ENCODE results near the gene RYR1.

GRCh38 chr19:38420935-38421334 is 12.6 kb upstream of the RYR1 start:
- TF ChIP-seq CTCF (IDR thresholded peaks at IDR 0.05; ENCODE audit: poor library complexity) (no peak), EZH2 (IDR thresholded peaks at IDR 0.05; ENCODE audit: borderline replicate concordance) (no peak), EZH2phosphoT487 (IDR thresholded peaks at IDR 0.05; ENCODE audit: low read depth, severe bottlenecking, unreplicated experiment) (no peak)

Data from hepatocyte (in vitro differentiated cells).